Left ventricle myocardium inferior (tissue), 1 donor: Measurements from ENCODE around the gene PPFIBP1. TPM values are rescaled to one million over a fixed set of nuclear protein-coding genes. Genes with fewer than 3 reads are reported as not detected.

Experiments
- DNase-seq: peaks from one replicate; pipeline ENCODE4 v3.0.0-alpha.2; 2020
- H3K27ac ChIP-seq: fragments of 200-600 bp; replicated peaks from 2 replicates; pipeline ENCODE4 v1.8.0; 2021
- H3K27me3 ChIP-seq: fragments of 200-600 bp; 2 replicates; pipeline ENCODE4 v1.8.0; 2021; ENCODE audit warnings: low read depth
- H3K36me3 ChIP-seq: fragments of 200-600 bp; 2 replicates; pipeline ENCODE4 v1.8.0; 2021
- H3K4me1 ChIP-seq: fragments of 200-600 bp; 2 replicates; pipeline ENCODE4 v1.8.0; 2021
- H3K4me3 ChIP-seq: fragments of 200-600 bp; 2 replicates; pipeline ENCODE4 v1.8.0; 2021; ENCODE audit warnings: mild to moderate bottlenecking, moderate library complexity
- H3K9me3 ChIP-seq: fragments of 200-600 bp; replicated peaks from 2 replicates; pipeline ENCODE4 v1.8.0; 2021
- CTCF ChIP-seq: fragments of 200-600 bp; IDR thresholded peaks from 2 replicates; pipeline ENCODE4 v1.8.0; 2021; ENCODE audit warnings: antibody characterized with exemption, mild to moderate bottlenecking, borderline replicate concordance
- intact Hi-C: fragments of 100-400 bp; cut with micrococcal nuclease; formaldehyde crosslinking; loops from one replicate; pipeline ENCODE4 v1.11.0; 2022
- total RNA-seq: library from RNA; stranded (reverse); fragmentation: NEBNext Ultra II Directional; extraction: Animal tissue kit (Norgen Biotek cat#: 25700); gene quantifications from one replicate; pipeline ENCODE4 v1.2.1, GENCODE V29; 2021
- donor health status: DM: no; HTN: yes; CAD: no; lungs with severe emphysema.

The PPFIBP1 gene
- total RNA-seq, 1 donor from 2014 or later = 258 TPM

DNA sequence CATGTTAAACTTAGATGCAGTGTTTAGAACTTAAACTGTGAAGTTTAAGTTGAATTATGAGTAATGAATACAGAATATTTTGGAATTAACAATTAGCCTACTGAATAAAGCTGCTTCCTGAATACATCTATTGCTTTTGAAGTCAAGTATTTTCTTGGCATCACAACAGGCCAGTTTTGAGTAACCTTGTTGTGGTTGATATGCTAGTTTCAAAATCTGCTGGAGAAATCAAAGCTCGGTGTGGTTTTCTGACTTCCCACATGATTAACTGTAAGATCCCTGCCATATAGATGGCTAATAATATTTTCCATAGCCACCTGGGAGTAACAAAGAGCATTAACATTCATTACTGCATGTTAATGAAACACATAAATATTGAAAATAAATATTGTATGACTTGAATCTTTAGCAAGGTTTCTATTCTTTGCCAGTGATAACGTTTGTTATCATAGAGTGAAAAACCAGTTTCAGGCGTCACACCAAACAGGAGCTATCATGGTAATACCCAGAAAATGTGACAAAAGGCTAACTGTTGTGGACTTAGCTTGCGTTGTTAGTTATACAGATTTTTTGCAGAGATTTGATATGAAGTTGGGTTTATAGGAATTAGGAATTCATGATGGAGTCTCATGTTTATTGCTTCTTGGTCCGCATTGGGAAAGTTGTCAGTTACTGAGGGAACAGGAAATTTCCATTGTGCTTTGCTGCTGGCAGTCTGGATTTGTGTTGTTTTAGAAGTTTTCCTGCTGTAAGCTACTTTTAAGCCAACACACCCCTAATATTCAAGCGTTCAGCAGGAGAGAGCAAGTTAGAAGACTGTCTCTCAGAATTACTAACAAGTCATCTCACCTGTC lies 32.1 kb downstream of the PPFIBP1 start:
- Histone ChIP-seq H3K4me3 (peak overlapping the region; percentile 47), H3K27ac (peak overlapping the region; percentile 95), H3K4me1 (peaks cover 99% of the 10 kb centered on the region), H3K9me3 (no peaks in the 10 kb centered on the region), H3K36me3 (no peaks in the 10 kb centered on the region), H3K27me3 (no peaks in the 10 kb centered on the region)
- TF ChIP-seq CTCF = no peak
- no peak for DNase-seq
- intact Hi-C loops = no loop called here

DNA sequence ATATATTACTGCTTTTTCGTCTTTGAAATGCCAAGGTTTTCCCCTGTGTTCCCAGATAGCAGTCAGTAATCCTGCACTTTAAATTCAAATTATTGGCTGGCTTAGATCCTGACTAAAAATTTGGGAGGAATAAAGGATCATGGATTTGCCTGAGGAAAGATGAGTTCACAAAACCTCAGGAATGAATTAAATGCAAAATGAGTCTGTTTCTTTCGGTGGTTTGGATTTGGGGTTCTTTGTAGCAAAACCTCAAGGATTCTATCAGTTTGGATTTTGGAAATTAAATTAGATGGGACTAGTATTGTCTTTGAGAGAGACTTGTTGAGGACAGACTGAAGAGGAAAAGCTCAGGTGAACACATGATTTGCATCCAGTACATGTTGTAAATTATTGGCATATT lies 36.1 kb downstream of the PPFIBP1 start:
- no peaks in the 10 kb centered on the region for H3K36me3 ChIP-seq
- no peak overlapping the region for H3K4me3 ChIP-seq
- DNase-seq = no peak
- H3K4me1 ChIP-seq = peaks cover 91% of the 10 kb centered on the region
- peak overlapping the region; percentile 95 for H3K27ac ChIP-seq
- no peaks in the 10 kb centered on the region for H3K27me3 ChIP-seq
- intact Hi-C loops = no loop called here
- TF ChIP-seq CTCF = no peak
- H3K9me3 ChIP-seq = no peaks in the 10 kb centered on the region

- DNase-seq = no peak
- Histone ChIP-seq H3K36me3 (no peaks in the 10 kb centered on the region), H3K27ac (peak overlapping the region; percentile 95), H3K27me3 (no peaks in the 10 kb centered on the region), H3K4me1 (peaks cover 91% of the 10 kb centered on the region), H3K9me3 (no peaks in the 10 kb centered on the region), H3K4me3 (peak overlapping the region; percentile 19)
- no peak for TF ChIP-seq CTCF
- intact Hi-C loops = no loop called here
These were observed 37.7 kb downstream of the PPFIBP1 start for GRCh38 chr12:27561535-27562350.

GRCh38 chr12:27564612-27565213 lies 40.7 kb downstream of the PPFIBP1 start:
- TF ChIP-seq CTCF = no peak
- Histone ChIP-seq H3K4me1 (peaks cover 89% of the 10 kb centered on the region), H3K4me3 (no peak overlapping the region), H3K27me3 (no peaks in the 10 kb centered on the region), H3K9me3 (no peaks in the 10 kb centered on the region), H3K36me3 (no peaks in the 10 kb centered on the region), H3K27ac (peak overlapping the region; percentile 44)
- DNase-seq = no peak
- intact Hi-C loops = no loop called here

DNA sequence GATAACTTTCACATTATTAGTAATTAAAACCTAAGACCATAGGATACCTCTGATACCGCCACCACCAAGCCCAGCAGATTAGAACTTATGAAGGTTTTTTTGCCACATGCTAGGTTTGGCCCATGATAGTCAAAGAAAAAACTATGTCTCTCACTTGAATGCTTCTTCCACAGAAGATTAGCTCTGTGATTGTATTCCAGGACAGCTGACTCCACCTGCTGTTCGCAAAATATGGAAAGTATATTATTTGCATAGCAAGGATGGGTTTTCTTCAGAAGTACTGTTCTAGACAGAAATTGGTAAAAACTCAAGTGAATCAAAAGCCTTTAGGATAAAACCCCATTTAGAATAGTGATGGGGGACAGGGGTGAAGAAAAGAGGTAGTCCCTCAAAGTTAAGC lies 42.2 kb downstream of the PPFIBP1 start:
- Histone ChIP-seq H3K27ac (peak overlapping the region; percentile 44), H3K9me3 (no peaks in the 10 kb centered on the region), H3K27me3 (no peaks in the 10 kb centered on the region), H3K36me3 (no peaks in the 10 kb centered on the region), H3K4me1 (peaks cover 82% of the 10 kb centered on the region), H3K4me3 (no peak overlapping the region)
- intact Hi-C loops = no loop called here
- DNase-seq = no peak
- TF ChIP-seq CTCF = peak; percentile 18
